ENCODE measurements around the gene SPTBN5.

DNA sequence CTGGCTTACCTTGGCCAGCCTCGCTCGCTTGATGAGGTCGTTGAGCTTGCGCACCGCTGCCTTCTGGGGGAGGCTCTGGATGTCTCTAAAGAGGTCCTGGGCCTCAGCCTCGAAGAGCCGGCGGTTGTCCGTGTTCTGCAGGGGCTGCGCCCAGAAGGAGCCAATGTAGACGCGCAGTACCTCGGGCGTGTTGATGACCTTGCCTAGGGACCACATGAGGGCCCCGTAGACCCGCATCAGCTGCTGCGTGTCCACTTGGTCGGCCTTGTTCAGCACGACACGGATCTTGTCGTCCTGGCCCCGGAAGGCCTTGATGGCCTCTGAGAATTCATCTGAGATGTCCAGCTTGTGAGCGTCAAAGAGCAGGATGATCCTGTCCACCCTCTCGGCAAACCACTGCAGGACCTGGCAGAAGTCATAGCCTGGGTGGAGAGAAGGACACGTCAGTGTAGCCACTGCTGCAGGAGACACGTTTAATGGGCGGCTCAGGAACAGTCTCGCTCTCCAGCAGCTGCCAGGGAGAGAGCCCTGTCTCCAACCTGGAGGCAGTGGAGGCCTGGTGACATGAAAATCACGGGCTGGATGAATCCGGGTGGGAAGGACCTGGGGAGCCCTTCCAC is 25.5 kb upstream of the SPTBN5 start:
- TF ChIP-seq, protein P1, sequence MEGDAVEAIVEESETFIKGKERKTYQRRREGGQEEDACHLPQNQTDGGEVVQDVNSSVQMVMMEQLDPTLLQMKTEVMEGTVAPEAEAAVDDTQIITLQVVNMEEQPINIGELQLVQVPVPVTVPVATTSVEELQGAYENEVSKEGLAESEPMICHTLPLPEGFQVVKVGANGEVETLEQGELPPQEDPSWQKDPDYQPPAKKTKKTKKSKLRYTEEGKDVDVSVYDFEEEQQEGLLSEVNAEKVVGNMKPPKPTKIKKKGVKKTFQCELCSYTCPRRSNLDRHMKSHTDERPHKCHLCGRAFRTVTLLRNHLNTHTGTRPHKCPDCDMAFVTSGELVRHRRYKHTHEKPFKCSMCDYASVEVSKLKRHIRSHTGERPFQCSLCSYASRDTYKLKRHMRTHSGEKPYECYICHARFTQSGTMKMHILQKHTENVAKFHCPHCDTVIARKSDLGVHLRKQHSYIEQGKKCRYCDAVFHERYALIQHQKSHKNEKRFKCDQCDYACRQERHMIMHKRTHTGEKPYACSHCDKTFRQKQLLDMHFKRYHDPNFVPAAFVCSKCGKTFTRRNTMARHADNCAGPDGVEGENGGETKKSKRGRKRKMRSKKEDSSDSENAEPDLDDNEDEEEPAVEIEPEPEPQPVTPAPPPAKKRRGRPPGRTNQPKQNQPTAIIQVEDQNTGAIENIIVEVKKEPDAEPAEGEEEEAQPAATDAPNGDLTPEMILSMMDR (IDR thresholded peaks at IDR 0.05; ENCODE audit: poor library complexity, severe bottlenecking) = no peak
- TF ChIP-seq EP300 (conservative IDR thresholded peaks at IDR 0.05; ENCODE audit: poor library complexity, severe bottlenecking) = no peak
